T1000 (cell line): ENCODE measurements around the gene ARHGEF33.

Source experiments
- DNase-seq: peaks from one replicate; lab custom pipeline; 2025; ENCODE audit warnings: mixed read lengths; lab: John Stamatoyannopoulos, UW

The ARHGEF33 gene

GRCh38 chr2:38960609-38961320 is 71.1 kb downstream of the ARHGEF33 start:
- DNase-seq, result no peak

- DNase-seq, result no peak
Measured at GRCh38 chr2:38966006-38966405, 76.3 kb downstream of the ARHGEF33 start.

- no peak for DNase-seq
Measured at GRCh38 chr2:38966678-38967077, 77.0 kb downstream of the ARHGEF33 start.

- no peak for DNase-seq
Measured at GRCh38 chr2:38968021-38968420, 78.3 kb downstream of the ARHGEF33 start.

- no peak for DNase-seq
Measured at GRCh38 chr2:38971377-38971776, 81.7 kb downstream of the ARHGEF33 start.

- no peak for DNase-seq
Measured at GRCh38 chr2:38973266-38973665, 83.6 kb downstream of the ARHGEF33 start.

- no peak for DNase-seq
Measured at GRCh38 chr2:38975042-38975441, 85.4 kb downstream of the ARHGEF33 start.

GRCh38 chr2:38977047-38977446 is 87.4 kb downstream of the ARHGEF33 start:
- DNase-seq, result no peak

GRCh38 chr2:38978296-38978903 is 88.7 kb downstream of the ARHGEF33 start:
- no peak for DNase-seq

GRCh38 chr2:38978908-38979307 is 89.2 kb downstream of the ARHGEF33 start:
- DNase-seq, result no peak

- DNase-seq, result no peak
Measured at GRCh38 chr2:38981003-38981669, 91.5 kb downstream of the ARHGEF33 start.

- no peak for DNase-seq
Measured at GRCh38 chr2:38981670-38982357, 92.1 kb downstream of the ARHGEF33 start.

GRCh38 chr2:38982498-38982897 is 92.8 kb downstream of the ARHGEF33 start:
- DNase-seq, result no peak

GRCh38 chr2:38988716-38989115 is 99.0 kb downstream of the ARHGEF33 start:
- no peak for DNase-seq

- no peak for DNase-seq
Measured at GRCh38 chr2:38991899-38992298, 102.2 kb downstream of the ARHGEF33 start.

GRCh38 chr2:38997781-38998180 is 108.1 kb downstream of the ARHGEF33 start:
- DNase-seq, result peak; percentile 11

- no peak for DNase-seq
Measured at GRCh38 chr2:39000552-39000951, 110.9 kb downstream of the ARHGEF33 start.

GRCh38 chr2:39007875-39008504 is 118.3 kb downstream of the ARHGEF33 start:
- DNase-seq, result no peak

GRCh38 chr2:39008665-39009064 is 119.0 kb downstream of the ARHGEF33 start:
- DNase-seq, result no peak

- DNase-seq, result no peak
Measured at GRCh38 chr2:39013871-39014270, 124.2 kb downstream of the ARHGEF33 start.

- no peak for DNase-seq
Measured at GRCh38 chr2:39015424-39015823, 125.7 kb downstream of the ARHGEF33 start.

GRCh38 chr2:39017334-39017733 is 127.7 kb downstream of the ARHGEF33 start:
- no peak for DNase-seq
